ENCODE measurements around the gene PHF12. TPM values are rescaled to one million over a fixed set of nuclear protein-coding genes. Genes with fewer than 3 reads are reported as not detected.

Gene PHF12
- 22.4 TPM for polyA plus RNA-seq (2013, experiment 1 of 2)
- 20.9 TPM for polyA plus RNA-seq (2013, experiment 2 of 2)

- peak within 1 kb of the TSS; percentile 83 for H2BK15ac ChIP-seq (ENCODE audit: low read depth, poor library complexity, severe bottlenecking)
- no peaks in the 10 kb centered on the region for H3K9me3 ChIP-seq (ENCODE audit: control insufficient read depth, low read length)
- peak within 1 kb of the TSS in 1 of 2 experiments; percentile 46 for H3K23ac ChIP-seq (ENCODE audit: low read length in 2 of 2)
- WGBS: 1% methylated on average over 43 of the region's 51 CpGs
- H3K36me3 ChIP-seq (ENCODE audit: control insufficient read depth in 1 of 2, insufficient read depth in 2 of 2, low read depth in 1 of 2, low read length in 2 of 2): no peaks in the 10 kb centered on the region
- H3K9ac ChIP-seq (ENCODE audit: low read length): peak within 1 kb of the TSS; percentile 96
- H3K4me1 ChIP-seq (ENCODE audit: control insufficient read depth, insufficient read depth, low read depth, low read length): peaks cover 7% of the 10 kb centered on the region
- H3K18ac ChIP-seq (ENCODE audit: low read depth in 1 of 2, low read length in 2 of 2): peak within 1 kb of the TSS; percentile 98 to 99
- peak within 1 kb of the TSS; percentile 94 to 96 for H3K4me3 ChIP-seq (ENCODE audit: insufficient read depth in 1 of 2, low read depth in 1 of 2, low read length in 2 of 2)
- peak within 1 kb of the TSS in 1 of 2 experiments; percentile 31 for H2BK12ac ChIP-seq (ENCODE audit: low read length in 2 of 2)
- peak within 1 kb of the TSS; percentile 77 to 82 for H3K14ac ChIP-seq (ENCODE audit: low read length in 2 of 2)
- peaks cover 3% of the 10 kb centered on the region for H3K79me1 ChIP-seq (replicated peaks; ENCODE audit: low read length, poor library complexity, severe bottlenecking)
- peak within 1 kb of the TSS; percentile 97 for H2AK5ac ChIP-seq (ENCODE audit: low read length, severe bottlenecking)
- peak; percentile 100 for DNase-seq
- peak within 1 kb of the TSS; percentile 89 for H2BK120ac ChIP-seq (ENCODE audit: low read depth, low read length)
- peak within 1 kb of the TSS; percentile 97 to 98 for H3K4ac ChIP-seq (ENCODE audit: low read depth in 1 of 2, low read length in 2 of 2)
- peak within 1 kb of the TSS; percentile 99 for H4K91ac ChIP-seq (ENCODE audit: low read length)
- peak within 1 kb of the TSS; percentile 60 for H2AFZ ChIP-seq (ENCODE audit: low read depth, low read length)
- peak within 1 kb of the TSS; percentile 99 for H4K8ac ChIP-seq (ENCODE audit: low read length)
- H3K27me3 ChIP-seq (ENCODE audit: control insufficient read depth in 1 of 2, insufficient read depth in 1 of 2, low read length in 2 of 2): no peaks in the 10 kb centered on the region
- H2BK5ac ChIP-seq (ENCODE audit: low read depth, low read length, poor library complexity, severe bottlenecking): peak within 1 kb of the TSS; percentile 80
- peak within 1 kb of the TSS; percentile 78 for H3K4me2 ChIP-seq (ENCODE audit: low read length, poor library complexity, severe bottlenecking)
- H3K27ac ChIP-seq (ENCODE audit: low read length, poor library complexity, severe bottlenecking): peak within 1 kb of the TSS; percentile 94
These were observed at the start of gene PHF12 for GRCh38 chr17:28951428-28951990. TSS of gene PHF12 (minus strand) at chr17:28951518. CDS start at chr17:28950960, 558 bp downstream.

GRCh38 chr17:29000973-29001372 is 49.7 kb upstream of the PHF12 start:
- Histone ChIP-seq H3K36me3 (ENCODE audit: control insufficient read depth in 1 of 2, insufficient read depth in 2 of 2, low read depth in 1 of 2, low read length in 2 of 2) (no peaks in the 10 kb centered on the region), H3K27me3 (ENCODE audit: control insufficient read depth in 1 of 2, insufficient read depth in 1 of 2, low read length in 2 of 2) (peaks cover 93 to 94% of the 10 kb centered on the region in 2 experiments), H3K4me3 (ENCODE audit: insufficient read depth in 1 of 2, low read depth in 1 of 2, low read length in 2 of 2) (no peak overlapping the region), H3K23ac (ENCODE audit: low read length in 2 of 2) (no peak overlapping the region), H2BK120ac (ENCODE audit: low read depth, low read length) (no peak overlapping the region), H3K79me1 (replicated peaks; ENCODE audit: low read length, poor library complexity, severe bottlenecking) (no peaks in the 10 kb centered on the region), H2BK5ac (ENCODE audit: low read depth, low read length, poor library complexity, severe bottlenecking) (no peak overlapping the region), H3K4me2 (ENCODE audit: low read length, poor library complexity, severe bottlenecking) (no peak overlapping the region), H2AFZ (ENCODE audit: low read depth, low read length) (no peak overlapping the region), H3K14ac (ENCODE audit: low read length in 2 of 2) (no peak overlapping the region), H3K18ac (ENCODE audit: low read depth in 1 of 2, low read length in 2 of 2) (no peak overlapping the region), H3K9me3 (ENCODE audit: control insufficient read depth, low read length) (no peaks in the 10 kb centered on the region), H4K91ac (ENCODE audit: low read length) (no peak overlapping the region), H4K8ac (ENCODE audit: low read length) (no peak overlapping the region), H2AK5ac (ENCODE audit: low read length, severe bottlenecking) (no peak overlapping the region), H3K4ac (ENCODE audit: low read depth in 1 of 2, low read length in 2 of 2) (no peak overlapping the region), H3K4me1 (ENCODE audit: control insufficient read depth, insufficient read depth, low read depth, low read length) (peaks cover 6% of the 10 kb centered on the region), H2BK15ac (ENCODE audit: low read depth, poor library complexity, severe bottlenecking) (no peak overlapping the region), H3K9ac (ENCODE audit: low read length) (no peak overlapping the region), H2BK12ac (ENCODE audit: low read length in 2 of 2) (no peak overlapping the region), H3K27ac (ENCODE audit: low read length, poor library complexity, severe bottlenecking) (no peak overlapping the region)
- WGBS: 68% methylated on average over 3 of the region's 5 CpGs
- no peak for DNase-seq

GRCh38 chr17:28999206-28999605 is 47.9 kb upstream of the PHF12 start:
- Histone ChIP-seq H3K36me3 (ENCODE audit: control insufficient read depth in 1 of 2, insufficient read depth in 2 of 2, low read depth in 1 of 2, low read length in 2 of 2) (no peaks in the 10 kb centered on the region), H2AK5ac (ENCODE audit: low read length, severe bottlenecking) (no peak overlapping the region), H4K91ac (ENCODE audit: low read length) (no peak overlapping the region), H3K9me3 (ENCODE audit: control insufficient read depth, low read length) (no peaks in the 10 kb centered on the region), H2BK15ac (ENCODE audit: low read depth, poor library complexity, severe bottlenecking) (no peak overlapping the region), H3K14ac (ENCODE audit: low read length in 2 of 2) (no peak overlapping the region), H3K27ac (ENCODE audit: low read length, poor library complexity, severe bottlenecking) (no peak overlapping the region), H3K27me3 (ENCODE audit: control insufficient read depth in 1 of 2, insufficient read depth in 1 of 2, low read length in 2 of 2) (peaks cover 80 to 92% of the 10 kb centered on the region in 2 experiments), H3K4me3 (ENCODE audit: insufficient read depth in 1 of 2, low read depth in 1 of 2, low read length in 2 of 2) (no peak overlapping the region), H2BK5ac (ENCODE audit: low read depth, low read length, poor library complexity, severe bottlenecking) (no peak overlapping the region), H3K4me1 (ENCODE audit: control insufficient read depth, insufficient read depth, low read depth, low read length) (no peaks in the 10 kb centered on the region), H3K79me1 (replicated peaks; ENCODE audit: low read length, poor library complexity, severe bottlenecking) (no peaks in the 10 kb centered on the region), H3K4me2 (ENCODE audit: low read length, poor library complexity, severe bottlenecking) (no peak overlapping the region), H4K8ac (ENCODE audit: low read length) (no peak overlapping the region), H2BK120ac (ENCODE audit: low read depth, low read length) (no peak overlapping the region), H3K18ac (ENCODE audit: low read depth in 1 of 2, low read length in 2 of 2) (no peak overlapping the region), H3K9ac (ENCODE audit: low read length) (no peak overlapping the region), H2AFZ (ENCODE audit: low read depth, low read length) (no peak overlapping the region), H2BK12ac (ENCODE audit: low read length in 2 of 2) (no peak overlapping the region), H3K4ac (ENCODE audit: low read depth in 1 of 2, low read length in 2 of 2) (no peak overlapping the region), H3K23ac (ENCODE audit: low read length in 2 of 2) (no peak overlapping the region)
- WGBS: 92% methylated on average over 2 of the region's 5 CpGs
- no peak for DNase-seq

- Histone ChIP-seq H2BK12ac (ENCODE audit: low read length in 2 of 2) (no peak overlapping the region), H3K4ac (ENCODE audit: low read depth in 1 of 2, low read length in 2 of 2) (no peak overlapping the region), H2BK120ac (ENCODE audit: low read depth, low read length) (no peak overlapping the region), H2BK15ac (ENCODE audit: low read depth, poor library complexity, severe bottlenecking) (no peak overlapping the region), H3K27me3 (ENCODE audit: control insufficient read depth in 1 of 2, insufficient read depth in 1 of 2, low read length in 2 of 2) (peaks cover 70 to 89% of the 10 kb centered on the region in 2 experiments), H3K9ac (ENCODE audit: low read length) (no peak overlapping the region), H3K18ac (ENCODE audit: low read depth in 1 of 2, low read length in 2 of 2) (no peak overlapping the region), H3K79me1 (replicated peaks; ENCODE audit: low read length, poor library complexity, severe bottlenecking) (no peaks in the 10 kb centered on the region), H2AFZ (ENCODE audit: low read depth, low read length) (no peak overlapping the region), H2BK5ac (ENCODE audit: low read depth, low read length, poor library complexity, severe bottlenecking) (no peak overlapping the region), H3K27ac (ENCODE audit: low read length, poor library complexity, severe bottlenecking) (no peak overlapping the region), H3K23ac (ENCODE audit: low read length in 2 of 2) (no peak overlapping the region), H4K8ac (ENCODE audit: low read length) (no peak overlapping the region), H3K4me1 (ENCODE audit: control insufficient read depth, insufficient read depth, low read depth, low read length) (no peaks in the 10 kb centered on the region), H3K4me2 (ENCODE audit: low read length, poor library complexity, severe bottlenecking) (no peak overlapping the region), H3K4me3 (ENCODE audit: insufficient read depth in 1 of 2, low read depth in 1 of 2, low read length in 2 of 2) (no peak overlapping the region), H3K36me3 (ENCODE audit: control insufficient read depth in 1 of 2, insufficient read depth in 2 of 2, low read depth in 1 of 2, low read length in 2 of 2) (no peaks in the 10 kb centered on the region), H4K91ac (ENCODE audit: low read length) (no peak overlapping the region), H3K9me3 (ENCODE audit: control insufficient read depth, low read length) (no peaks in the 10 kb centered on the region), H3K14ac (ENCODE audit: low read length in 2 of 2) (no peak overlapping the region), H2AK5ac (ENCODE audit: low read length, severe bottlenecking) (no peak overlapping the region)
- DNase-seq: no peak
- 63% methylated on average over 1 of the region's 1 CpG for WGBS
These were observed 46.5 kb upstream of the PHF12 start for GRCh38 chr17:28997806-28998205.

Measured in mesenchymal stem cell (in vitro differentiated cells and primary cell).